Measurements from ENCODE around the gene RCVRN.

GRCh38 chr17:9934331-9934730, 29.3 kb upstream of the RCVRN start:
- TF ChIP-seq CTCF (IDR thresholded peaks at IDR 0.05; ENCODE audit: control extremely low read depth in 1 of 3, insufficient read depth in 1 of 3, low read depth in 1 of 3, low read length in 3 of 3) = no peak
- TF ChIP-seq USF2 (IDR thresholded peaks at IDR 0.05; ENCODE audit: low read length) = no peak
- no peak for TF ChIP-seq CEBPB (IDR thresholded peaks at IDR 0.05; ENCODE audit: low read depth, low read length)
- TF ChIP-seq POLR2A (IDR thresholded peaks at IDR 0.05; ENCODE audit: control extremely low read depth in 1 of 2, low read depth in 2 of 2, low read length in 2 of 2) = no peak
- TF ChIP-seq TAF1 (IDR thresholded peaks at IDR 0.05; ENCODE audit: low read depth, low read length) = no peak
- TF ChIP-seq SIN3A (conservative IDR thresholded peaks at IDR 0.05 in 1 of 2, IDR thresholded peaks at IDR 0.05 in 1 of 2; ENCODE audit: low read depth in 1 of 2, low read length in 2 of 2) = no peak
- no peak for TF ChIP-seq JUN (IDR thresholded peaks at IDR 0.05; ENCODE audit: low read depth, low read length)
- TF ChIP-seq SP2 (IDR thresholded peaks at IDR 0.05; ENCODE audit: low read length) = no peak
- no peak for TF ChIP-seq ZNF274 (IDR thresholded peaks at IDR 0.05; ENCODE audit: borderline replicate concordance, extremely low read depth, low read length)
- no peak for TF ChIP-seq SRF (IDR thresholded peaks at IDR 0.05; ENCODE audit: low read depth, low read length)
- no peak for TF ChIP-seq YY1 (IDR thresholded peaks at IDR 0.05; ENCODE audit: low read depth, low read length)
- TF ChIP-seq EZH2 (IDR thresholded peaks at IDR 0.05; ENCODE audit: low read depth, low read length, severe bottlenecking) = no peak
- TF ChIP-seq MAX (IDR thresholded peaks at IDR 0.05) = no peak

Data from H1 (cell line).